Loucy (cell line): ENCODE measurements around the gene UCP3.

ENCODE experiments used
- H2AFZ ChIP-seq: fragments of 200-600 bp; sonication (generic); 2 replicates; pipeline ENCODE4 v1.6.0; 2016; ENCODE audit warnings: antibody characterized with exemption, mild to moderate bottlenecking, low read length, moderate library complexity
- H3F3A ChIP-seq: fragments of 200-600 bp; 2 replicates; pipeline ENCODE4 v1.6.0; 2016; ENCODE audit warnings: antibody characterized with exemption, low read depth, mild to moderate bottlenecking
- H3K27me3 ChIP-seq: fragments of 200-600 bp; sonication (generic); 2 replicates; pipeline ENCODE4 v1.6.1; 2014; ENCODE audit warnings: low read length, mild to moderate bottlenecking; ENCODE audit not compliant: insufficient read depth, poor library complexity, severe bottlenecking
- H3K36me3 ChIP-seq: fragments of 200-600 bp; sonication (generic); 2 replicates; pipeline ENCODE4 v1.6.1; 2016; ENCODE audit warnings: low read length; ENCODE audit not compliant: insufficient read depth
- H3K4me1 ChIP-seq: fragments of 200-600 bp; sonication (generic); 2 replicates; pipeline ENCODE4 v1.5.1; 2014; ENCODE audit warnings: low read length, mild to moderate bottlenecking; ENCODE audit not compliant: insufficient read depth, poor library complexity, severe bottlenecking
- H3K4me2 ChIP-seq: fragments of 200-600 bp; sonication (generic); 2 replicates; pipeline ENCODE4 v1.6.0; 2014; ENCODE audit warnings: antibody characterized with exemption, low read length, low read depth, mild to moderate bottlenecking; ENCODE audit not compliant: poor library complexity, severe bottlenecking
- H3K4me3 ChIP-seq: fragments of 200-600 bp; sonication (generic); 2 replicates; pipeline ENCODE4 v1.5.1; 2014; ENCODE audit warnings: low read length, mild to moderate bottlenecking, mixed read lengths; ENCODE audit not compliant: poor library complexity, severe bottlenecking
- H3K79me2 ChIP-seq: fragments of 200-600 bp; sonication (generic); 2 replicates; pipeline ENCODE4 v1.6.1; 2014; ENCODE audit warnings: low read length; ENCODE audit not compliant: insufficient read depth
- H3K9ac ChIP-seq: fragments of 200-600 bp; sonication (generic); 2 replicates; pipeline ENCODE4 v1.6.0; 2014; ENCODE audit warnings: mild to moderate bottlenecking, low read depth, low read length, moderate library complexity; ENCODE audit not compliant: poor library complexity, severe bottlenecking
- H3K9me2 ChIP-seq: fragments of 200-600 bp; sonication (generic); replicated peaks from 2 replicates; pipeline ENCODE4 v1.6.1; 2016; ENCODE audit warnings: low read depth, low read length, mixed read lengths
- H3K9me3 ChIP-seq: fragments of 200-600 bp; sonication (generic); 2 replicates; pipeline ENCODE4 v1.6.1; 2014; ENCODE audit warnings: mild to moderate bottlenecking, antibody characterized with exemption, low read length, low read depth; ENCODE audit not compliant: insufficient read depth
- H4K20me1 ChIP-seq: fragments of 200-600 bp; sonication (generic); 2 replicates; pipeline ENCODE4 v1.6.0; 2014; ENCODE audit warnings: antibody characterized with exemption, low read length, mild to moderate bottlenecking; ENCODE audit not compliant: insufficient read depth, poor library complexity, severe bottlenecking
- CTCF ChIP-seq: fragments of 200-600 bp; sonication (generic); conservative IDR thresholded peaks from 2 replicates; pipeline ENCODE4 v1.5.1; 2014; ENCODE audit warnings: mild to moderate bottlenecking, antibody characterized with exemption, low read length
- EZH2phosphoT487 ChIP-seq: fragments of 200-600 bp; IDR thresholded peaks from 2 replicates; pipeline ENCODE4 v1.6.1; 2018; ENCODE audit warnings: antibody characterized with exemption, mild to moderate bottlenecking, moderate library complexity, borderline replicate concordance

UCP3 gene

GRCh38 chr11:73968356-73968966 is 40.4 kb downstream of the UCP3 start:
- TF ChIP-seq EZH2phosphoT487 (no peak), CTCF (no peak)
- no peaks in the 10 kb centered on the region for H3F3A ChIP-seq
- no peaks in the 10 kb centered on the region for H3K27me3 ChIP-seq
- no peaks in the 10 kb centered on the region for H3K36me3 ChIP-seq
- no peak overlapping the region for H3K4me2 ChIP-seq
- H3K9me2 ChIP-seq = no peaks in the 10 kb centered on the region
- no peak overlapping the region for H3K4me3 ChIP-seq
- no peaks in the 10 kb centered on the region for H3K9me3 ChIP-seq
- H2AFZ ChIP-seq = no peak overlapping the region
- peaks cover 13% of the 10 kb centered on the region for H3K4me1 ChIP-seq
- H3K9ac ChIP-seq = no peak overlapping the region
- no peaks in the 10 kb centered on the region for H3K79me2 ChIP-seq
- H4K20me1 ChIP-seq = no peaks in the 10 kb centered on the region

- Histone ChIP-seq H3F3A (no peaks in the 10 kb centered on the region), H4K20me1 (no peaks in the 10 kb centered on the region), H3K36me3 (no peaks in the 10 kb centered on the region), H3K79me2 (no peaks in the 10 kb centered on the region), H3K9ac (no peak overlapping the region), H3K4me3 (no peak overlapping the region), H3K4me1 (peaks cover 13% of the 10 kb centered on the region), H3K9me2 (no peaks in the 10 kb centered on the region), H2AFZ (no peak overlapping the region), H3K4me2 (no peak overlapping the region), H3K9me3 (no peaks in the 10 kb centered on the region), H3K27me3 (no peaks in the 10 kb centered on the region)
- no peak for TF ChIP-seq EZH2phosphoT487
- no peak for TF ChIP-seq CTCF
Observed at GRCh38 chr11:73965764-73966121, 43.1 kb downstream of the UCP3 start.

- Histone ChIP-seq H2AFZ (no peak overlapping the region), H3K9me3 (no peaks in the 10 kb centered on the region), H3K4me1 (peaks cover 10% of the 10 kb centered on the region), H4K20me1 (no peaks in the 10 kb centered on the region), H3K4me2 (no peak overlapping the region), H3K36me3 (no peaks in the 10 kb centered on the region), H3K4me3 (no peak overlapping the region), H3F3A (no peaks in the 10 kb centered on the region), H3K27me3 (no peaks in the 10 kb centered on the region), H3K9ac (no peak overlapping the region), H3K79me2 (no peaks in the 10 kb centered on the region), H3K9me2 (no peaks in the 10 kb centered on the region)
- TF ChIP-seq CTCF (no peak), EZH2phosphoT487 (no peak)
Observed at GRCh38 chr11:73965076-73965763, 43.7 kb downstream of the UCP3 start.
